Type B pancreatic cell (in vitro differentiated cells): ENCODE results near the gene FER. TPM values are rescaled to one million over a fixed set of nuclear protein-coding genes. Genes with fewer than 3 reads are reported as not detected.
"Not testable (repeated sequence)": the region's sequence is repeated elsewhere in the genome, so short reads cannot be mapped to it uniquely, and the experiment has no call there.

ENCODE experiments used
- DNase-seq: peaks from one replicate; pipeline ENCODE4 v3.0.0; 2021; ENCODE audit warnings: mixed read lengths; ENCODE audit not compliant: unreplicated experiment; ENCODE audit errors: extremely low spot score
- H3K27ac Mint-ChIP-seq: 2 replicates; pipeline ENCODE4 v1.8.0; 2021; ENCODE audit warnings: mild to moderate bottlenecking, mixed read lengths
- H3K27me3 Mint-ChIP-seq: 2 replicates; pipeline ENCODE4 v1.8.0; 2021; ENCODE audit warnings: mixed read lengths
- H3K36me3 Mint-ChIP-seq: 2 replicates; pipeline ENCODE4 v1.8.0; 2021; ENCODE audit warnings: mixed read lengths
- H3K4me1 Mint-ChIP-seq: one replicate; pipeline ENCODE4 v1.8.0; 2021; ENCODE audit warnings: mixed read lengths; ENCODE audit not compliant: unreplicated experiment
- H3K4me3 Mint-ChIP-seq: 2 replicates; pipeline ENCODE4 v1.8.0; 2021; ENCODE audit warnings: mild to moderate bottlenecking, mixed read lengths
- H3K9me3 Mint-ChIP-seq: 2 replicates; pipeline ENCODE4 v1.8.0; 2021; ENCODE audit warnings: mixed read lengths
- CTCF ChIP-seq: fragments of 200-600 bp; sonication (generic); conservative IDR thresholded peaks from 2 replicates; pipeline ENCODE4 v1.5.0; 2021; ENCODE audit warnings: antibody characterized with exemption, mild to moderate bottlenecking
- total RNA-seq: library from RNA; stranded (reverse); gene quantifications from 2 replicates; pipeline ENCODE4 v1.2.1, GENCODE V29; 2021; ENCODE audit warnings: low replicate concordance

Gene FER
- total RNA-seq, 1 donor from 2014 or later = 29.7 TPM

GRCh38 chr5:108772626-108773025 lies 24.9 kb downstream of the FER start:
- Mint-ChIP-seq H3K9me3 (peaks cover 4% of the 10 kb centered on the region), H3K36me3 (peaks cover 28% of the 10 kb centered on the region), H3K4me1 (peaks cover 6% of the 10 kb centered on the region), H3K27me3 (no peaks in the 10 kb centered on the region), H3K4me3 (no peak overlapping the region), H3K27ac (no peak overlapping the region)
- DNase-seq = no peak
- TF ChIP-seq CTCF = no peak

GRCh38 chr5:108773330-108773729 lies 25.6 kb downstream of the FER start:
- no peak for TF ChIP-seq CTCF
- Mint-ChIP-seq H3K27ac (no peak overlapping the region), H3K4me3 (no peak overlapping the region), H3K9me3 (peaks cover 4% of the 10 kb centered on the region), H3K4me1 (peaks cover 6% of the 10 kb centered on the region), H3K27me3 (no peaks in the 10 kb centered on the region), H3K36me3 (peaks cover 32% of the 10 kb centered on the region)
- no peak for DNase-seq

- not testable (repeated sequence) for DNase-seq, H3K4me1 Mint-ChIP-seq, H3K27ac Mint-ChIP-seq, H3K4me3 Mint-ChIP-seq, H3K9me3 Mint-ChIP-seq, H3K27me3 Mint-ChIP-seq
- peaks cover 40% of the 10 kb centered on the region for H3K36me3 Mint-ChIP-seq
Observed at GRCh38 chr5:108774079-108774478, 26.4 kb downstream of the FER start.

- not testable (repeated sequence) for H3K4me3 Mint-ChIP-seq, DNase-seq, H3K9me3 Mint-ChIP-seq, H3K4me1 Mint-ChIP-seq, H3K27me3 Mint-ChIP-seq, H3K27ac Mint-ChIP-seq
- peaks cover 36% of the 10 kb centered on the region for H3K36me3 Mint-ChIP-seq
Observed at GRCh38 chr5:108777582-108777981, 29.9 kb downstream of the FER start.

GRCh38 chr5:108784577-108784976 lies 36.9 kb downstream of the FER start:
- H3K36me3 Mint-ChIP-seq = peaks cover 29% of the 10 kb centered on the region
- H3K9me3 Mint-ChIP-seq = peaks cover 14% of the 10 kb centered on the region
- not testable (repeated sequence) for H3K27ac Mint-ChIP-seq, H3K4me3 Mint-ChIP-seq, H3K4me1 Mint-ChIP-seq, DNase-seq, H3K27me3 Mint-ChIP-seq

- H3K27ac Mint-ChIP-seq = no peak overlapping the region
- no peak for TF ChIP-seq CTCF
- DNase-seq = no peak
- H3K4me1 Mint-ChIP-seq = peaks cover 9% of the 10 kb centered on the region
- H3K36me3 Mint-ChIP-seq = peaks cover 34% of the 10 kb centered on the region
- no peak overlapping the region for H3K4me3 Mint-ChIP-seq
- peaks cover 14% of the 10 kb centered on the region for H3K9me3 Mint-ChIP-seq
- no peaks in the 10 kb centered on the region for H3K27me3 Mint-ChIP-seq
Observed at GRCh38 chr5:108786806-108787483, 39.2 kb downstream of the FER start.

- no peak for TF ChIP-seq CTCF
- Mint-ChIP-seq H3K4me1 (peaks cover 9% of the 10 kb centered on the region), H3K4me3 (no peak overlapping the region), H3K9me3 (peaks cover 11% of the 10 kb centered on the region), H3K27ac (no peak overlapping the region), H3K27me3 (no peaks in the 10 kb centered on the region), H3K36me3 (peaks cover 30% of the 10 kb centered on the region)
- no peak for DNase-seq
Observed at GRCh38 chr5:108788142-108788541, 40.4 kb downstream of the FER start.
